Kasumi-1 (cell line): ENCODE results near the gene GRIA1.

Experiments used
- DNase-seq, 2 experiments: peaks; one replicate each; lab custom pipeline; 2025; lab: John Stamatoyannopoulos, UW

GRIA1 gene

DNA sequence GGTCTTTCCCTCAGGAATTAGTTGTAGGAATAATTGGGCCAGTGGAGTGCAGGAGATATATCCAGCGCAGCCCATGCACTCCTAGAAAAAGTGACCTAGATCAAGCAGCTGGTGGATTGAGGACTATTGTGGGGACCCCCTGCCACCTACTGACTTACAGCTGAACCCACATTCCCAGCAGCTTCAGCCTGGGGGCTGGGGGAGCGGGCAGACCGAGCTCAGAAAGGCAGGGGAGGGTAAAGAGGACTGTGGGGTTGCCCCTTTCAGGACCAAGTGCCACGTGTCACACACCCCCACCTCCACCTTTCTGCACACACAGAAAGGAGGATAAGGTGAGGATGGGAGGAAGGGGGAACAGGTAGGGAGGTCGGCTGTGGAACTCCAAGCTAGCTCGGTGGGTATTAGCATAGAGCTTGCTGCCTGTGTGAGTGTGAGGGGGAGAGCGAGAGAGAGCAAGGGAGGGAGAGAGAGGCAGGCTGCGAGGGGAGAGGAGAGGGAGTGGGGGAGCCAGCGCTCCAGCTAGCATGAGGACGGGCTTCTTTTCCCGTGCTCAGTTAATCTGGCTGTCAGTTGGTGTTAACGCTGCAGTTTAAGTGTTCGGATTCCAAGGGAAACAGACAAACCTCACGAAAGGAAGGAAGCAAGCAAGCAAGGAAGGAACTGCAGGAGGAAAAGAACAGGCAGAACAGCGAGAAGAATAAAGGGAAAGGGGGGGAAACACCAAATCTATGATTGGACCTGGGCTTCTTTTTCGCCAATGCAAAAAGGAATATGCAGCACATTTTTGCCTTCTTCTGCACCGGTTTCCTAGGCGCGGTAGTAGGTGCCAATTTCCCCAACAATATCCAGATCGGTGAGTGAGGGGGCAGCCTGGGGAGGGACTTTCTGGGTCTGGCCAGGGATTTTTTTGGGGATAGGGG, at the start of gene GRIA1:
TSS of gene GRIA1 (plus strand) at position 553 of the 920 bp plus-strand sequence.
- DNase-seq = no peak

DNA sequence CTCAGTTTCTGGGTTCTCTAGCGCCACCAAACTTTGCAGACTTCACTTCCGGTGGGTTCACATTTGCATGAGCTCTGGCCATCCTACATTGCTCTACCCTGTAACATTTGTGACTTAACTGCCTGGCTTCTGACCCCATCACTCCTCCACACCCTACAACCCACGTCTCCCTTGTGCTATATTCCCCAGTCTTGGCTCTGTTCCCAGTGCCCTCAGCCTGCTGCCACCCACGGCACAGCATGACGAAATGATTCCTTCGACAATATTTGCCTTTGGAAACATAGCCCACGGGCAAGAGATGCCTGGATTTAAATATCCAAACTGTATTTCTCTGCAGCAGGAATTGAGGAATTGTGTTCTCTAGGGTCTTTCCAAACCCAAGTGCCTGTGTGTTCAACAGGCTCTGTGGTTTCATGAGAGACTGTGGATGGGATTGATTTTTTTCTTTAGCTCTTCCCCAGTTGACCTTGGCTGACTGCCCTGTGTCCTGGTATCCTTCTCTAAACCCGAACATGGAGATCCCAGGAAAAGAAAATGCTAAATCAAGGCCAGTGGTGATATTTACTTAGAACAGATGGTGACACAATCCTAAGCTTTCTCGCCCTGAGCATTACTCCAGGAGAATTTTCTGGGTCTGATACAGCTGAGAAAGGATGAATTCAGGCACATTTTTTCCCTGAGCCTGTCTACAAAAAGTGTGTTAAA, 44.4 kb upstream of the GRIA1 start:
- no peak for DNase-seq

DNA sequence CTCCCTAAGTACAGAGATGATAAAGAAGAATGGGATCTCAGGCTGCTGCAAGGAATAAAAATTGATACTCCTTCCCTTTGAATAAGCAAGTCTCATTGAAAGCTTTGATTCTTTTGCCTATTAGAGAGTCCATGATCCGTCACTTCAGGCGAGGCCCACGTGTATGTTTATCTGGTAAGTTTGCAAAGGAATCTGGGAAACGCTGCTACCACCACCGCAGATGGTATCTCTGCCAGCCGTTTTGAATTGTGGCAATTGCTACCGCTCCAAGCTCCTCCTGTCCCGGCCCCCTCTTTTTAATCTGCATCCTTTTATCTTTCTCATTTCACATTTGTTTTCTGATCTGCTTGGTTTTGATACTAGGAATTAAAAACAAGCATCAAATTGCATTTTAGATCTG, 42.9 kb upstream of the GRIA1 start:
- DNase-seq = no peak

DNA sequence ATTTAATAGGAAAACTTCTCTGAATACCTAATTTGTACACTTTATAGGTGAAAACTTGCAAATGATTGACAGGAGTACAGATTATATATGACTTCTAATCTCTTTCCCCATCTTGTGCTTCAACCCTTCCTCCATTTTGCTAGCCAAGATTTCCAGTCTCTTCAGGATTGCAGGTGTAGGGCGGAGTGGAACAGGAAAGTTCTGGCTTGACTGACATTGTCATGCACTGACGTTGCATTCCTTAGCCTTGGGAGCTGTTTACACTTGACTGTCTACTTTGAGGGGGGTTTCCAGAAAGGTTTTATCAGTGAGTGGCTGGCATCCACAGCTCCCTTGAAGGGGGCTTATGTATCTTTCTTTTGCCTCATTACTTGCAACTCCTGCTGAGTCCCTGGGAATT, 34.1 kb upstream of the GRIA1 start:
- DNase-seq = no peak

DNA sequence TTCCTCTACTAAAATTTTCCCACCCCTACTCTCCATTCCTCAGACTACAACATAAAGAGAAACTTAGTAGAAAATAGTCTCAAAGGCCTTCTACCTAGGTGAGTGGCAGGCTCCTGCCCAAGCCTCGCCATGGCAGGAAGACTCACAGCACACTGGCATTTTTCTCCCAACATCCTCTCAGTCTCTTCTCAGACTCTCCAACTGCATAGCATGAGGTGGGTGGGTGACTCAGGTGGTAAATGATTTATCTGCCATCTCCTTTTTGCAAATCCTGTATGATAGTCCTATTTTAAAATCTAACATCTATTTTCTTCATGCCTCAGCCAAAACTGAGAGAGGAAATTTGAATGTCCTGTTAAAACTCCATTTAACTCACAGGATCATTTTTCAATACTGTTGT, 33.5 kb upstream of the GRIA1 start:
- no peak for DNase-seq

DNA sequence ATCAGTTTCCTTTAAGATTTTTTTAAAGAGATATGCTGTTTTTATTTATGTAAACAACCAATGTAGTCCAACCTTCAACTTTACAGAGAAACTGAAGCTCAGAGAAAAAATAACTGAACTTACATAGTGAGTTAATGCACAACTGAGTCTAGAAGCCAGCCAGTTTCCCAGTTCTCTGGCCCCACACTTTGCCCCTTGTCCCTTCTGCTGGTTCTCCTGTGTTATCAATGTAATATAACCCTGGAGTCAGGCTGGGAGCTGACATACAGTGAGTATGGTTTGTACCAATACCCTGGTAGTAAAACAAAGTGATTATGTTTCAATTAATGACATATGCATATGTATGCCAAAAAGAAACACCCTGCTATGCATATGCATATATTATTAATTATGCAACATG, 32.2 kb upstream of the GRIA1 start:
- no peak for DNase-seq

DNA sequence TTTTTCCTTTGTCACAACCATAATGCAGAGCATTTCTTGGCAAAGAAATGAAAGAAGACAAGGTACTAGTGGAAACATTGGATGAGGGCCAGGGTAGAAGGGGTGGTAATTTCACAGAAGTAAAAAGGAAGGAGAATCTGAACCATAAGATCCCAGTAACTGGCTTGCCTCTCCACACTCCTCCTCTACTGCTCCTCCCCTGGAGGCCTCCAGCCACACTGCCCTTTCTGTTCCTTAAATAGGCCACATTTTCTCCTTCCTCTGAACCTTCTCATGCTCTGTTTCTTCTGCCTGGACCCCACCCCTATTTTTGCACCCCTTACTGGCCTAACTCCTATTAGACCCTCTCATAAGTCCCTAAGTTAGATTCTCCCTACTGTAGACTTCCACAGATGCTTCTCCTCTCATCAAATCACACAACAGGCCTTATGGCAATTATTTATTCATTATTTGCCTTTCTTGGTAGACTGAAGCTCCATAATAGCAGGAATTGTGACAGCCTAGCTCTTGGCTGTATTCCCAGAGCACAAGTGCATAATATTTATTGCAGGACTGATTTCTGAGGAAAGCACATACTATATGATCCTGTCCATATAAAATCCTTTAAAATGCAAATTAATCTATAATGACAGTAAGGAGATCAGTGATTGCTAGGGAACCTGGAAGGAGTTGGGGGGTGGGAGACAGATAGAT, 31.3 kb upstream of the GRIA1 start:
- no peak for DNase-seq

DNA sequence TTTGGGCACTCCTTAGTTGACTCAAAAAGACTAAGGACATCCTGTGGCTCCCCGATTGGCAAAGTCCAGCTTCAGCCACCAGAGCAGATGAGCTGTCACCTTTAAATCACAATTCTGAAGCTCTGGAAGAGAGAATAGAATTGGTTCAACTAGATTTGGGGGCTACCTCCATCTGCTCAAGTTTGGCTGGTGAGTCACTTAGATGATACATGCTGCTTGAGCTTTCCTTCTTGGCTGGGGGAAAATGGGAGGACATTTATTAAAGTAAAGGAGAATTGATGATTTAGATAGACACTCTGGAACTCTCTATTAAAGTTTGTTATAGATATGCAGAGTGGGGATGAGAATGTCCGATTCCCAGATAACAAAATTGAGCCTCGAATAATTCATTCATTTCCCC, 30.0 kb upstream of the GRIA1 start:
- DNase-seq = no peak

DNA sequence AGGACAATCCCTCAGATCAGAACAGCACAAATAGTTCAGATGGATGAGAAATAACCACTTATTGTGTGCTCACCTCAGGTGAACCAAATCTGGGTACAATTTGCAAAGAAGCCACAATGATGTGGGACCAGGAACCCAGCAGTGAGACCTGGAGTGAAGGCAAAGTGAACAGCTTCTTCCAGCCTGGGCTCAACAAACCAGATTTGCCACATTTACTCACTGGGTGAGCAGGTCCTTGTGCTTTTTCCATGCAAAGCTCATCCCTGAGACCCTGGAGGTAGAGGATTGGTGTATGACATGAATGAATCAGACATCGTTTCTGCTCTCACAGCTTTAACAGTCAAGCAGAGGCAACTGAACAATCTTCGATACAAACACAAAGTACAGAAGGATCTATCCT, 29.1 kb upstream of the GRIA1 start:
- DNase-seq = no peak

DNA sequence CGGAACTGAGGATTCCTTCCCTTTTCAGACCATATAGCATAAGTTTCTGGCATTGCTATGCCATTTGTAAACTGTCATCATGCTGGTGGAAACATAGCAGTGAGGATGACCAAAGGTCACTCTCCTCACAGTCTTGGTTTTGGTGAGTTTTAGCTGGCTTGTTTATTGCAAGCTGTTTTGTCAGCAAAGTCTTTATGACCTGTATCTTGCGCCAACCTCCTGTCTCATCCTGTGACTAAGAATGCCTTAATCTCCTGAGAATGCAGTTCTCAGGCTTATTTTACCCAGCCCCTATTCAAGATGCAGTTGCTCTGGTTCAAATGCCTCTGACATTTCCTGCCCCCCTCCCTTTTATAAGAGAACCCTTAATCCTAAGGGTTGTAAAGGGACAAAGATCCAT, 26.7 kb upstream of the GRIA1 start:
- DNase-seq = no peak

DNA sequence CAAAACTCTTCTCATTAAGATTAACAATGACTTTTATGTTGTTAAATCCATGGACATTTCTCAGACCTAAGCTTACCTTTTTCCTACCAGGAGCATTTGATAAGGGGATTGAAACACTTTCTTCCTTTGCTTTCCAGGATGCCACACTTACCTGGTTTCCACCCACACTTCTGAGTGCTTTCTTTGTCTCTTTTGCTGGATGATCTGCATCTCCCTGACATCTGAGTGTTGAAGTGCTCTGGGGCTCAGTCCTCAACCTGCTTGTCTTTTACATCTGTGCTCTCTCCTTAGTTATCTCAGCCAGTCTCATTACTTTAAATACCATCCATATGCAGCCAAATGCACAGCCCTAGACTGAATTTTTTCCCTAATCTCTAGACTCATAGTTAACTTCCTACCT, 22.9 kb upstream of the GRIA1 start:
- DNase-seq = no peak

DNA sequence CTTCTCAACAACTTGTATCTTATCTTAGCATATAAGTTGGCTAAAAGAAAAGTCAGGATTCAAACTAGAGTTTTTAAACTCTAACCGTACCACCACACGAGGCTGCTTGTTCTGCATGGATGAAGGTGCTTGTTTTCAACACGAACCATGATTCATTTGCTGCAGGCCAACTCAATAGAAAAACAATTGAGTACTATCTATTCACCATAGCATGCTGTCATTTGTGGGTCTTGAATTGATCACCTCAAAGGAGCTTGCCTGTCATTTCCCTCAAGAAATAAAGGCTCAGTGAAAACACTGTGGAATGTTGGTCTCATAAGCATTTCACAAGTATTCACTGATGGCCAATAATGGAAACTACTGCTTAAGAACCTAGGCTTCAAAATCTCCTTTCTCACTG, 21.0 kb upstream of the GRIA1 start:
- no peak for DNase-seq

DNA sequence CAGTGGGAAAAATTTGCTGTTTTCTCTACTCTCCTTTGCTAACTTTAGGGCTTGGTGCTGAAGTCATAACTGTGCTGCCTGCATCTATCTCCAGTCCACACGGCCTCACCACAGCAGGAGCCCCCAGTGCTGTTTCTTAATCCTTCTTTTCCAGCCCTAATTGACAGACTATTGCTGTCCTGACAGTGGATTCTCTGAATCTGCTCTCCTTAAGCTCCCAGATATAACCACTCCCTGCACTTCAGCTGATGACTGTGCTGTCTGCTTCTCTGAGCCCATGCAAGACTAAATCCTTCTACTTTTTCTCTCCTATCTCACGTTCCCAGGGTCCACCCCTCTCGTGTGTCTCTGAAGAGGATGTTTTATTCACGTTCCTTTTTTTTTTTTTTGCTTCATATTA, 19.7 kb upstream of the GRIA1 start:
- DNase-seq = no peak

DNA sequence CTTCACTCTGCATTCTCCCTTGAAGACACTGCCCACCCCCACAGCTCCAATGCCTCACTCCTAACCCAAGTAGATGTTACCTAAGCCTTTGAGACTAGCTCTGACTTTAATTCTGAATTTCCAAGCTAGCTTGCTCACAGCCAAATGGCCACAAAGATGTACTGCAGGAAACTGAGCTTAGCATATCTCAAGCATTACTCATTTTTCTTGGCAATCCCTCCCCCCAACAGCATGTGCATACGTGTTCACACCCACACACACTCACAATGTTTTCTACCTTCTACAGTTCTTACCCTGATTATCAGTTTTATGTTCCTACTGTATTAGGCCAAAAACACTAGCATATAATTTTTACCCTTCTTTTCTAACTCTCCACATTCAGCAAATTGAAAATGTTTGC, 13.7 kb upstream of the GRIA1 start:
- DNase-seq = no peak

DNA sequence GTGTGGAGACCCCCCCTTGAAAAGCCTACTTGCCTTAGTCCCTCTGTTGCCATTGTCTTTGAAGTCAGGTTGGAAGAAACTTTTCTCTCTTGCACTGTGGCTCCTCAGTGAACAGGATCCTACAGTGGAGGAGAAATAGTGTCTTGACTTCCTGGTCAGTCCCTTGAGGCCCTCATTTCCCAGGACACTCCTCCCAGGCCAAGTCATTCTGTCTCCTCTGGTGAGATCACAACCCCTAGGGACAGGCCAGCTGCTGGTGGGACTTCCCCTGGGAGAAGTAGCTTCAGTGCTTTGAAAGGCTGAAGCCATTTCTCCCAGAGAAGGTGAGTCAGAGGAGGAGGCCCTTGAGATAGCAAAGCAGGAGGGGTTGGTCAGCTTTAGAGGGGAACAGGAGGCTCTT, 10.1 kb upstream of the GRIA1 start:
- no peak for DNase-seq

DNA sequence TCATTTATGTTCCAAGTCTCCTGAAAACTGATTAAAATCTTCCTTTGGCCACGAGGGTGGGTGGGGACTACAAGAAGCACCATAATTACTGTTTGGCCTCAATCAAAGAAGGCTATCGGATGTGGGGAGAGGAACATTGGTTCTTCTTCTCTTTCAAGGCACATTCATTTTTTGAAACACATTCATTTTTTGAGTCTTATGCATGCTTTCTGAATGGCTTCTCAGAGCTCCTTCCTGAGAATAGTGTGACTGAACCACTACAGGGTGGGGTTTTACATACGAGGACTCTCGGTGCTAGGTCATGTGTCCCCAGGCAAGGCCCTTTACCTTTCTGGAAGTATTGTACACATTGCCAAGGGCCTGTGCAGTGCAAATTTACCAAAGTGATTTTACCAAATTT, 7.0 kb upstream of the GRIA1 start:
- no peak for DNase-seq

DNA sequence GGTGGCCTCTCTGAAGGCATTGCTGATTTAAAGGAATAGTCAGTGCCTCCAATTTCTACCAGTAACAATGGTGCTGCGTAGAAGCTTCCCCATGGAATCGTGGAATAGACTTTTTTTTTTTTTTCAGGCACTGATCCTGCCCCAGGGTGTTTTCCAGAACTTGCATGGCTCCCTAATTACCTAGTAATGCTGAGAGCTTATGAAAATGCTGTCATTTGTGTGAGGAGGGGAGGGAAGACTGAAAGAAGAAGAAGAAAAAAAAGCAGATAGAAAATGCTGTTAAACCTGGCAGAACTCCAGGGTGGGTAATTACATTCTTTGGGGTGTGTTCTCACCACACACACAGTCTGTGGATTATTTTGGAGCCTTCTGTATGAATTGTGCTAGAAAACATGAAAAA, 4.8 kb upstream of the GRIA1 start:
- DNase-seq = no peak

DNA sequence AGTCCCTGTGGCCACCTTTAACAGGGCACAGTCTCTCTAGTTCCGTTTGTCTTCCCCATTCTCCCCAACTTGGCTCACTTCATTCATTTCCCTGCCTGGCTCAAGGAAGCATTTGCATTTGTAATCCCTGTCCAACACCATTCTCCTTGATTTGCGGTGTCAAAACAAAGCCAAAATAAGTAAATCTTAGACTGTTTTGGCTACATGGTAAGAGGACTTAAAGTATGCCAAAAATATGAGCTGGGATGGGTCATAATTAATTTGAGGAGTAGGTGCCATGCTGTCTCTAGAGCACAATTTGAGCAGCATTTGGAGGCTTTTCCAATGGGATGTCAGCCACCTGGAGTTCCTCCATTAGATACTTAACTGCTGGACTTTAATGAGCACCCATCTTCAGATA, 3.7 kb upstream of the GRIA1 start:
- DNase-seq = no peak

DNA sequence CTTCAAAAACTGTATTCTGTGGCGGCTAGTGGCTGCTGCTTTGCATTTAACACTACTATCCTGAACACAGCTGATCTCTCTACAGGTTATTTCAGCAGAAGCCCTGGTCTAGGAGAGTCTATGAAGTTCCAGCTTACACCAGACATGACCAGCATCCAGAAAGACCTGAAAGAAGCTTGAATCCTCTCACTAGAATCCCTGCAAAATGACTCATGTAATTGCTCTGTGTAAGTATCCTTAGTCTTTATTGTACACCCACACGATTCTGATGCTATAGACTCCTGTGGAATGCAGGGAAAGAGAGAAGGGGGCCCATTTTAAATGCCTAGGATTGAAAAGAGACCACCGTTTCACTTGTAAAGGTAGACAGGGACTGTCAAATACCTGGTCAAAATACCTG, 859 bp upstream of the GRIA1 start:
- DNase-seq = no peak

DNA sequence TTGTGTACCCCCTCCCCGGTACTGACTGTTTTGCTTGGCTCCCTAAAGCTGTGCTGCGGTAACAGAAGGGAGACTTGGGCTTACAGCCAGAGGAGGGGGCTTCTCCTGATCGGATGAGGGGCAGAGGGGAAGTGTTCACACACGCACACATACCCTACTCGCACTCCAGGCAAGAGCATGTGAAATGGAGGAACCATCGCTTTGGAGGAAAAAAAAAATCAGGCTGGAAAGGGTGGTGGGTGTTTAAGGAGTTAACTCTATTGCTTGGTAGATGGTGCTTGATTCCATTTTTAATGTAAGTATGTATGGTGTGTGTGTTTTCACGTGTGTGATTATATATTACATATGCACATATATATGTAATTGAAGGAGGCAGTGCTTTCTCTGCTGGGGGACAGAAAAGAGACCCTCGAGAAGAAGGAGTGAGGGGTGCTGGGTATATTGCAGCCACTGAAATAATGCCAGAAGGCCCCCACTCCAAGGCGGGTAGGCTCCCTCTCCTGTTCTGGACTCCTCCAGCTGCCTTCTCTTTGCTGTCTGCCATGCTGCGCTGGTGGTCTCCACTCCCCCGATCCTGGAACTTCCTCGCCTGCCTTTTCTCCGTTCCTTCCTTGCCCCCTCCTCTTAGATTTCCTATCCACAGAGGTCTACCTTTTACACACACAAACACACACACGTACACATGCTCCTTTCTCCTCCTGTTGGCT, 721 bp downstream of the GRIA1 start:
- no peak for DNase-seq

DNA sequence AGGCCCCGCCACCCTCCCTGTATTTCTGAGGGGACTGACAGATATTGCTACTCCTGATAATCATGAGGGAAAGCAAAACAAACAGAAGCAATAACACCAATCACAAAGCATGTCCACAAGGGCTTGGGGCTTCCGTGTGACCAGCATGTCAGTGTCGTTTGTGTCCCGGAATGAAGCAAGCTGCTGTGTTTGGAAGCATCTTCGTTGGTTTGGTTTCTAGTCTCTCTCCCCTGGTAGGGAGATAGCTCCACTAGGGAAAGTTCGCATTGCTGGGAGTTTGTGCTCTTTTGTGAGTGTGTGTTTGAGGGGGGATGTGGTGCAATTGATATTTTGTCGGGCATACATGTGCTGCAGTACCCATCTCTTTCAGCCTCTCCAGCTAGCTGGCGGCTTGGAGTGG, 1.4 kb downstream of the GRIA1 start:
- no peak for DNase-seq

DNA sequence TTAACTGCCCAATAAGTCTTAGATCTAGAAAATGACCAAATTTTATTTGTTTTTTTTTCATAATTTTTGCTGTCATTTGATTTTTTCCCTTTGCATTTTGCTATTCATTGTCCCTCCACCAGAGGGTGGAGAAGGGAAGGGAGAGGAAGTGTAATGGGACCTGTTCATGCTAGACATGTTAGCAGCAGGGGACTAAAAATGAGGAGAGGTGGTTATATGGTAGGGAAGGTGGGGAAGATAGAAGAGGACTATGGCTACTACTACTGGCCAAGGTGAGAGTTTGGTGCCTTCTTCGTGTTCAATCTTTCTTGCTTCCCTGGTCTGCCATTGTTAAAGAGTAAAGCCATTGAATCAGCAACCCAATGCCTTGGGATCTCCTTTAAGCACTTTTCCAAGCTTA, 6.4 kb downstream of the GRIA1 start:
- DNase-seq = peak in 1 of 2 experiments; percentile 19
